HepG2 (cell line): ENCODE data around the gene ARHGEF4. TPM values are rescaled to one million over a fixed set of nuclear protein-coding genes. Genes with fewer than 3 reads are reported as not detected.

ENCODE experiments used
- ATAC-seq: fragments of 200-7000 bp; cut with Tn5 transposase; 3 replicates; pipeline ENCODE4 v1.9.1; 2020; ENCODE audit warnings: mild to moderate bottlenecking, moderate library complexity
- BruUV-seq: library from RNA; stranded (reverse); fragments of 400-500 nt; replicated peaks from 2 replicates; lab custom pipeline; 2021; lab: Mats Ljungman, UMichigan
- CTCF ChIA-PET: fragments of 300-600 bp; formaldehyde crosslinking; extraction: SDS; loops from one replicate; lab custom pipeline; 2021; ENCODE audit warnings: low total read pairs, inconsistent platforms, low intra/inter-chr PET ratio; lab: Yijun Ruan, JAX
- POLR2A ChIA-PET: fragments of 350-600 bp; sonication (Branson Sonifier 250); formaldehyde crosslinking; loops from one replicate; lab custom pipeline; 2020; ENCODE audit warnings: antibody characterized with exemption, inconsistent platforms; lab: Yijun Ruan, JAX
- DNase-seq: peaks from one replicate; pipeline ENCODE4 v3.0.0-alpha.2; 2015; ENCODE audit warnings: low spot score
- FAIRE-seq: peaks from 3 replicates; lab custom pipeline; 2011; peaks lifted over from hg19 to GRCh38; lab: Jason Lieb, UNC
- H2AFZ ChIP-seq: one replicate; pipeline ENCODE4 v1.6.1; 2011; ENCODE audit warnings: low read length, inconsistent platforms
- H3K27ac ChIP-seq: fragments of 300-600 bp; 3 replicates; pipeline ENCODE4 v1.8.0; 2011; ENCODE audit warnings: mixed run types, mild to moderate bottlenecking, mixed read lengths, low read length, inconsistent platforms; ENCODE audit not compliant: insufficient read depth; ENCODE audit errors: extremely low read length
- H3K27me3 ChIP-seq, 2 experiments: fragments of 200-600 bp in 1 of 2; 2 replicates in 1 of 2; 3 replicates in 1 of 2; pipeline versions ENCODE4 v1.6.0 to v1.8.0; 2011; ENCODE audit warnings: low read length in 2 of 2, mild to moderate bottlenecking in 2 of 2, moderate library complexity in 2 of 2, inconsistent platforms in 1 of 2; ENCODE audit not compliant: insufficient read depth in 2 of 2, control insufficient read depth in 1 of 2
- H3K36me3 ChIP-seq, 2 experiments: fragments of 200-600 bp in 1 of 2; replicated peaks in 1 of 2; 2 replicates in 1 of 2; 3 replicates in 1 of 2; pipeline versions ENCODE4 v1.5.1 to v1.8.0; 2011; ENCODE audit warnings: low read length in 2 of 2, inconsistent platforms in 1 of 2; ENCODE audit not compliant: insufficient read depth in 2 of 2, control insufficient read depth in 1 of 2
- H3K4me1 ChIP-seq: 2 replicates; pipeline ENCODE4 v1.5.1; 2012; ENCODE audit warnings: low read length, inconsistent platforms; ENCODE audit not compliant: insufficient read depth
- H3K4me2 ChIP-seq: 2 replicates; pipeline ENCODE4 v1.6.0; 2011; ENCODE audit warnings: low read depth, low read length, inconsistent platforms
- H3K4me3 ChIP-seq, 3 experiments: fragments of 200-600 bp in 1 of 3; sonication (generic), shearing (Covaris generic) in 1 of 3; replicated peaks in 1 of 3; 2 replicates each; pipeline ENCODE4 v1.5.1; 2011 to 2016; ENCODE audit warnings: low read length in 3 of 3, inconsistent platforms in 2 of 3, low read depth in 2 of 3, mild to moderate bottlenecking in 2 of 3, control low read depth in 1 of 3, mixed read lengths in 1 of 3; ENCODE audit not compliant: insufficient read depth in 1 of 3
- H3K79me2 ChIP-seq: one replicate; pipeline ENCODE4 v1.6.1; 2011; ENCODE audit warnings: low read length, inconsistent platforms; ENCODE audit not compliant: insufficient read depth
- H3K9ac ChIP-seq: 2 replicates; pipeline ENCODE4 v1.6.0; 2011; ENCODE audit warnings: mild to moderate bottlenecking, low read depth, low read length, inconsistent platforms; ENCODE audit not compliant: insufficient read depth
- H3K9me3 ChIP-seq: 2 replicates; pipeline ENCODE4 v1.5.1; 2012; ENCODE audit warnings: mild to moderate bottlenecking, low read length
- H4K20me1 ChIP-seq: 2 replicates; pipeline ENCODE4 v1.6.0; 2011; ENCODE audit warnings: inconsistent platforms, mild to moderate bottlenecking, low read length, moderate library complexity; ENCODE audit not compliant: insufficient read depth
- ARHGAP35 ChIP-seq: sonication (generic); formaldehyde crosslinking; IDR thresholded peaks from 2 replicates; pipeline ENCODE4 v1.9.0; 2022; ENCODE audit warnings: mild to moderate bottlenecking, inconsistent platforms, moderate library complexity, missing genetic modification reagents, borderline replicate concordance
- ATAD3A ChIP-seq: sonication (generic); formaldehyde crosslinking; IDR thresholded peaks from 2 replicates; pipeline ENCODE4 v1.4.0; 2020; ENCODE audit warnings: missing genetic modification reagents
- HOMEZ ChIP-seq: IDR thresholded peaks from 2 replicates; pipeline ENCODE4 v1.6.1; 2016; ENCODE audit warnings: low read depth
- KDM6A ChIP-seq: IDR thresholded peaks from 2 replicates; pipeline ENCODE4 v1.6.1; 2016; ENCODE audit warnings: low read depth
- KLF9 ChIP-seq: IDR thresholded peaks from 2 replicates; pipeline ENCODE4 v1.6.1; 2016; ENCODE audit warnings: low read depth
- POLR2A ChIP-seq, 2 experiments: IDR thresholded peaks; 2 replicates each; pipeline ENCODE4 v1.6.1; 2011; ENCODE audit warnings: low read depth in 2 of 2, low read length in 2 of 2, mild to moderate bottlenecking in 1 of 2, moderate library complexity in 1 of 2; ENCODE audit not compliant: insufficient read depth in 1 of 2
- RARG ChIP-seq: sonication (generic); formaldehyde crosslinking; IDR thresholded peaks from 2 replicates; pipeline ENCODE4 v1.4.0; 2020; ENCODE audit warnings: low read depth, mild to moderate bottlenecking, missing genetic modification reagents
- RORA ChIP-seq: sonication (generic); formaldehyde crosslinking; IDR thresholded peaks from 2 replicates; pipeline ENCODE4 v1.5.0; 2020; ENCODE audit warnings: mild to moderate bottlenecking, missing genetic modification reagents, moderate library complexity
- SRSF9 ChIP-seq: fragments of 200-400 bp; formaldehyde crosslinking; IDR thresholded peaks from 2 replicates; pipeline ENCODE4 v1.6.1; 2018; ENCODE audit warnings: borderline replicate concordance, mild to moderate bottlenecking, low read depth, low read length; ENCODE audit not compliant: insufficient read depth, poor library complexity, severe bottlenecking
- TARDBP ChIP-seq: sonication (generic); formaldehyde crosslinking; IDR thresholded peaks from 2 replicates; pipeline ENCODE4 v1.8.0; 2022; ENCODE audit warnings: mild to moderate bottlenecking, missing genetic modification reagents
- THAP11 ChIP-seq: IDR thresholded peaks from 2 replicates; pipeline ENCODE4 v1.6.1; 2016; ENCODE audit warnings: missing biosample characterization, missing genetic modification reagents
- ZFP36 ChIP-seq: fragments of 150-350 bp; IDR thresholded peaks from 2 replicates; pipeline ENCODE4 v1.6.1; 2018; ENCODE audit warnings: borderline replicate concordance, low read length, low read depth; ENCODE audit not compliant: partially characterized antibody
- ZNF136 ChIP-seq: sonication (generic); formaldehyde crosslinking; IDR thresholded peaks from 2 replicates; pipeline ENCODE4 v1.8.1; 2022; ENCODE audit warnings: low read depth, mild to moderate bottlenecking, moderate library complexity, missing genetic modification reagents
- ZNF335 ChIP-seq: sonication (generic); formaldehyde crosslinking; IDR thresholded peaks from 2 replicates; pipeline ENCODE4 v1.4.0; 2020; ENCODE audit warnings: missing genetic modification reagents
- ZNF33B ChIP-seq: sonication (generic); formaldehyde crosslinking; IDR thresholded peaks from 2 replicates; pipeline ENCODE4 v1.5.1; 2020; ENCODE audit warnings: mild to moderate bottlenecking, missing genetic modification reagents
- ZNF562 ChIP-seq: sonication (generic); formaldehyde crosslinking; IDR thresholded peaks from 2 replicates; pipeline ENCODE4 v1.8.0; 2022; ENCODE audit warnings: missing genetic modification reagents, borderline replicate concordance
- ZNF7 ChIP-seq: IDR thresholded peaks from 2 replicates; pipeline ENCODE4 v1.6.1; 2016; ENCODE audit warnings: missing biosample characterization, missing genetic modification reagents
- ZNF766 ChIP-seq: sonication (generic); formaldehyde crosslinking; IDR thresholded peaks from 2 replicates; pipeline ENCODE4 v1.5.0; 2020; ENCODE audit warnings: missing genetic modification reagents, borderline replicate concordance
- ZSCAN30 ChIP-seq: sonication (generic); formaldehyde crosslinking; IDR thresholded peaks from 2 replicates; pipeline ENCODE4 v1.5.0; 2020; ENCODE audit warnings: mild to moderate bottlenecking, missing genetic modification reagents
- ZSCAN31 ChIP-seq: sonication (generic); formaldehyde crosslinking; IDR thresholded peaks from 2 replicates; pipeline ENCODE4 v1.5.0; 2020; ENCODE audit warnings: low read depth, mild to moderate bottlenecking, missing genetic modification reagents
- WGBS: methylation state at CpG from one replicate; pipeline ENCODE4 v1.1.6; 2017; ENCODE audit warnings: low lambda C conversion rate; 5-methylcytosine and 5-hydroxymethylcytosine counted together
- in situ Hi-C: cut with HindIII; loops from 2 replicates; pipeline ENCODE4 v1.10.0; 2017; ENCODE audit warnings: low pct_unique_long_range_greater_than_20kb; ENCODE audit not compliant: extremely low pct_ligation_motif_present
- intact Hi-C: fragments of 100-400 bp; cut with micrococcal nuclease; formaldehyde crosslinking; loops from one replicate; pipeline ENCODE4 v1.10.0; 2022; ENCODE audit not compliant: unreplicated experiment
- polyA plus RNA-seq, 8 experiments: library from polyadenylated mRNA; depleted of rRNA in 3 of 8; stranded (reverse) in 7 of 8; unstranded in 1 of 8; fragments of >200 nt; fragmentation: Illumina TruSeq in 4 of 8; extraction: Trizol in 4 of 8; gene quantifications; 2 replicates each; pipeline versions ENCODE4 v1.2.1 to v1.2.3, GENCODE V29; 2011 to 2016; ENCODE audit warnings: low read depth in 4 of 8, missing spikeins in 1 of 8, mixed read lengths in 1 of 8; ENCODE audit not compliant: insufficient read depth in 1 of 8
- total RNA-seq, 5 experiments: library from RNA; depleted of rRNA; stranded (reverse); fragments of >200 nt; fragmentation: Illumina TruSeq; extraction: Trizol; gene quantifications; 2 replicates each; pipeline ENCODE4 v1.2.3, GENCODE V29; 2016; ENCODE audit warnings: low read depth in 1 of 5

Gene ARHGEF4
- total and polyA plus RNA-seq, 2 of the 13 experiments (the other 11 are each of a cell fraction or from before 2014, with no cell fraction given): 0.11 to 0.13 TPM

GRCh38 chr2:130921164-130921476 lies 84.4 kb downstream of the ARHGEF4 start (continued):
- TF ChIP-seq HOMEZ (CRISPR knock-in tag) (no peak), KLF9 (no peak), POLR2A (IDR thresholded peaks at IDR 0.05; ENCODE audit: insufficient read depth in 1 of 2, low read depth in 2 of 2, low read length in 2 of 2) (no peak), ZNF562 (CRISPR knock-in tag) (no peak), THAP11 (no peak)

- in situ Hi-C loops: no loop called here
- Histone ChIP-seq H3K79me2 (no peaks in the 10 kb centered on the region), H3K4me3 (no peak overlapping the region), H3K27me3 (peaks cover 0 to 17% of the 10 kb centered on the region in 2 experiments; a peak in 3 of 5 replicates), H3K9me3 (no peaks in the 10 kb centered on the region), H3K27ac (no peak overlapping the region), H2AFZ (no peak overlapping the region), H4K20me1 (no peaks in the 10 kb centered on the region), H3K4me2 (no peak overlapping the region), H3K9ac (no peak overlapping the region), H3K36me3 (no peaks in the 10 kb centered on the region), H3K4me1 (no peaks in the 10 kb centered on the region)
- intact Hi-C loops: no loop called here
- FAIRE-seq (no peak), ATAC-seq (no peak), DNase-seq (no peak)
- TF ChIP-seq ZSCAN30 (CRISPR knock-in tag): no peak
- no peak for TF ChIP-seq ZNF136 (CRISPR knock-in tag)
- no peak for TF ChIP-seq ZNF335
- no peak for TF ChIP-seq ZFP36
- no peak for TF ChIP-seq TARDBP (CRISPR knock-in tag)
- TF ChIP-seq ARHGAP35 (CRISPR knock-in tag): no peak
- TF ChIP-seq ZSCAN31 (CRISPR knock-in tag): no peak
- no peak for TF ChIP-seq RORA
- no peak for TF ChIP-seq RARG (CRISPR knock-in tag)
- no peak for TF ChIP-seq ATAD3A (CRISPR knock-in tag)
- TF ChIP-seq ZNF33B (CRISPR knock-in tag): no peak
- no peak for TF ChIP-seq KDM6A (CRISPR knock-in tag)
- TF ChIP-seq SRSF9: no peak
- no peak for TF ChIP-seq ZNF766 (CRISPR knock-in tag)
- no peak for TF ChIP-seq ZNF7
- BruUV-seq: no TSS peak
- CTCF ChIA-PET: no interaction called here
- WGBS: 23% methylated on average over 2 of the region's 2 CpGs
- POLR2A ChIA-PET: no interaction called here
Observed at GRCh38 chr2:130922417-130922816, 85.7 kb downstream of the ARHGEF4 start.
